ENCODE measurements around the gene UBXN7.

- TF ChIP-seq POLR2AphosphoS5 (IDR thresholded peaks at IDR 0.05; ENCODE audit: control insufficient read depth, insufficient read depth, low read depth, low read length) (no peak), ELF1 (tag; IDR thresholded peaks at IDR 0.05) (no peak), NFRKB (IDR thresholded peaks at IDR 0.05; ENCODE audit: low read depth) (no peak), GABPA (tag; conservative IDR thresholded peaks at IDR 0.05; ENCODE audit: low read depth) (no peak), CTCF (IDR thresholded peaks at IDR 0.05 in 2 of 3, conservative IDR thresholded peaks at IDR 0.05 in 1 of 3; ENCODE audit: insufficient read depth in 2 of 3, low read depth in 1 of 3, low read length in 3 of 3) (peak; percentile 21 to 37 (median 33); a peak in 3 of 6 replicates), USF2 (CRISPR knock-in tag; IDR thresholded peaks at IDR 0.05) (no peak), MAX (CRISPR knock-in tag; IDR thresholded peaks at IDR 0.05) (no peak), TRIM28 (IDR thresholded peaks at IDR 0.05) (no peak), AFF4 (CRISPR knock-in tag; IDR thresholded peaks at IDR 0.05) (no peak)
These were observed 108.5 kb downstream of the UBXN7 start for GRCh38 chr3:196323691-196324090.

All from K562 (cell line).